Nephron (organoid): ENCODE results near the gene COL27A1.

Experiments used
- H3K27ac Mint-ChIP-seq, 3 experiments: 2 replicates each; pipeline ENCODE4 v1.8.0; 2020; ENCODE audit warnings: mixed read lengths in 3 of 3, mild to moderate bottlenecking in 2 of 3, moderate library complexity in 1 of 3
- H3K27me3 Mint-ChIP-seq: 2 replicates; pipeline ENCODE4 v1.8.0; 2021; ENCODE audit warnings: low read depth, mild to moderate bottlenecking, moderate library complexity, mixed read lengths
- H3K36me3 Mint-ChIP-seq: 2 replicates; pipeline ENCODE4 v1.8.0; 2020; ENCODE audit warnings: low read depth, mixed read lengths
- H3K4me1 Mint-ChIP-seq: 2 replicates; pipeline ENCODE4 v1.8.0; 2020; ENCODE audit warnings: mixed read lengths
- H3K4me3 Mint-ChIP-seq, 3 experiments: 2 replicates each; pipeline ENCODE4 v1.8.0; 2020; ENCODE audit warnings: mild to moderate bottlenecking in 3 of 3, mixed read lengths in 3 of 3, moderate library complexity in 2 of 3
- H3K9me3 Mint-ChIP-seq: 2 replicates; pipeline ENCODE4 v1.8.0; 2020; ENCODE audit warnings: mixed read lengths
- CTCF ChIP-seq, 3 experiments: fragments of 200-600 bp; sonication (generic); IDR thresholded peaks; one replicate each; pipeline ENCODE4 v1.5.0; 2021; ENCODE audit warnings: antibody characterized with exemption in 3 of 3; ENCODE audit not compliant: unreplicated experiment in 3 of 3

The COL27A1 gene

GRCh38 chr9:114141553-114142402 lies 13.6 kb upstream of the COL27A1 start:
- Mint-ChIP-seq H3K27ac (peak overlapping the region in 2 of 3 experiments; percentile 26 to 73), H3K4me3 (peak overlapping the region in 1 of 3 experiments; percentile 21), H3K36me3 (no peaks in the 10 kb centered on the region), H3K9me3 (peaks cover 2% of the 10 kb centered on the region), H3K4me1 (peaks cover 49% of the 10 kb centered on the region), H3K27me3 (peaks cover 4% of the 10 kb centered on the region)
- TF ChIP-seq CTCF (IDR thresholded peaks at IDR 0.05; ENCODE audit: unreplicated experiment in 3 of 3) = no peak

GRCh38 chr9:114143234-114143633 lies 12.1 kb upstream of the COL27A1 start:
- no peak overlapping the region for H3K4me3 Mint-ChIP-seq
- H3K4me1 Mint-ChIP-seq = peaks cover 49% of the 10 kb centered on the region
- no peak for TF ChIP-seq CTCF (IDR thresholded peaks at IDR 0.05; ENCODE audit: unreplicated experiment in 3 of 3)
- H3K9me3 Mint-ChIP-seq = no peaks in the 10 kb centered on the region
- no peaks in the 10 kb centered on the region for H3K36me3 Mint-ChIP-seq
- H3K27me3 Mint-ChIP-seq = peaks cover 14% of the 10 kb centered on the region
- H3K27ac Mint-ChIP-seq = no peak overlapping the region

GRCh38 chr9:114146735-114147134 lies 8.6 kb upstream of the COL27A1 start:
- no peak overlapping the region for H3K27ac Mint-ChIP-seq
- H3K27me3 Mint-ChIP-seq = peaks cover 27% of the 10 kb centered on the region
- TF ChIP-seq CTCF (IDR thresholded peaks at IDR 0.05; ENCODE audit: unreplicated experiment in 3 of 3) = no peak
- H3K36me3 Mint-ChIP-seq = no peaks in the 10 kb centered on the region
- H3K4me3 Mint-ChIP-seq = no peak overlapping the region
- peaks cover 21% of the 10 kb centered on the region for H3K4me1 Mint-ChIP-seq
- no peaks in the 10 kb centered on the region for H3K9me3 Mint-ChIP-seq

- Mint-ChIP-seq H3K4me3 (no peak overlapping the region), H3K27me3 (peaks cover 38% of the 10 kb centered on the region), H3K36me3 (no peaks in the 10 kb centered on the region), H3K4me1 (peaks cover 9% of the 10 kb centered on the region), H3K9me3 (no peaks in the 10 kb centered on the region), H3K27ac (no peak overlapping the region)
- TF ChIP-seq CTCF (IDR thresholded peaks at IDR 0.05; ENCODE audit: unreplicated experiment in 3 of 3) = no peak
Measured at GRCh38 chr9:114149181-114149580, 6.2 kb upstream of the COL27A1 start.

GRCh38 chr9:114149765-114150340 lies 5.5 kb upstream of the COL27A1 start:
- no peaks in the 10 kb centered on the region for H3K9me3 Mint-ChIP-seq
- H3K4me1 Mint-ChIP-seq = peaks cover 11% of the 10 kb centered on the region
- no peaks in the 10 kb centered on the region for H3K36me3 Mint-ChIP-seq
- no peak overlapping the region for H3K27ac Mint-ChIP-seq
- H3K4me3 Mint-ChIP-seq = no peak overlapping the region
- H3K27me3 Mint-ChIP-seq = peaks cover 44% of the 10 kb centered on the region
- TF ChIP-seq CTCF (IDR thresholded peaks at IDR 0.05; ENCODE audit: unreplicated experiment in 3 of 3) = no peak
